H1 (cell line): ENCODE results near the gene SMARCA2. TPM values are rescaled to one million over a fixed set of nuclear protein-coding genes. Genes with fewer than 3 reads are reported as not detected.

Source experiments
- CTCF ChIA-PET: fragments of 300-600 bp; sonication (Branson Sonifier 250); formaldehyde crosslinking; loops from one replicate; lab custom pipeline; 2021; ENCODE audit not compliant: partially characterized antibody; lab: Charles Lee
- POLR2A ChIA-PET: fragments of 300-600 bp; sonication (Branson Sonifier 250); formaldehyde crosslinking; loops from one replicate; lab custom pipeline; 2021; ENCODE audit warnings: inconsistent platforms; ENCODE audit not compliant: partially characterized antibody; lab: Charles Lee
- DNase-seq, 2 experiments: peaks; one replicate each; pipeline versions ENCODE4 v3.0.0 to v3.0.0-alpha.2; 2010 to 2022; ENCODE audit warnings: low spot score in 2 of 2, low read depth in 1 of 2, mixed read lengths in 1 of 2
- FAIRE-seq: peaks from 2 replicates; lab custom pipeline; 2011; peaks lifted over from hg19 to GRCh38; lab: Jason Lieb, UNC
- H2AFZ ChIP-seq: 2 replicates; pipeline ENCODE4 v1.8.1; 2012; ENCODE audit warnings: low read length, inconsistent platforms
- H2AK5ac ChIP-seq: 2 replicates; pipeline ENCODE4 v1.6.1; 2013; ENCODE audit warnings: low read depth, low read length
- H2BK120ac ChIP-seq: replicated peaks from 2 replicates; pipeline ENCODE3; 2013; ENCODE audit warnings: low read depth, low read length, inconsistent platforms
- H2BK12ac ChIP-seq: 2 replicates; pipeline ENCODE4 v1.6.1; 2013; ENCODE audit warnings: low read depth, low read length
- H2BK15ac ChIP-seq: 2 replicates; pipeline ENCODE4 v1.6.1; 2013; ENCODE audit warnings: low read length
- H2BK20ac ChIP-seq: 2 replicates; pipeline ENCODE4 v1.6.1; 2013; ENCODE audit warnings: low read length
- H2BK5ac ChIP-seq: 2 replicates; pipeline ENCODE4 v1.6.1; 2013; ENCODE audit warnings: low read depth, low read length
- H3K14ac ChIP-seq: 2 replicates; pipeline ENCODE4 v1.6.1; 2013; ENCODE audit warnings: inconsistent platforms; ENCODE audit not compliant: insufficient read length
- H3K18ac ChIP-seq: 2 replicates; pipeline ENCODE4 v1.6.1; 2013; ENCODE audit warnings: low read length; ENCODE audit errors: extremely low read depth
- H3K23ac ChIP-seq: 2 replicates; pipeline ENCODE4 v1.6.1; 2013; ENCODE audit warnings: inconsistent platforms; ENCODE audit not compliant: insufficient read length
- H3K23me2 ChIP-seq: 2 replicates; pipeline ENCODE4 v1.6.1; 2013; ENCODE audit warnings: low read depth, low read length
- H3K27ac ChIP-seq: 2 replicates; pipeline ENCODE4 v1.6.1; 2011; ENCODE audit warnings: low read depth, low read length, inconsistent platforms
- H3K27me3 ChIP-seq, 4 experiments: replicated peaks in 1 of 4; 1 replicate in 1 of 4; 2 replicates in 3 of 4; pipeline versions ENCODE4 v1.6.1 to v1.8.1; 2011 to 2013; ENCODE audit warnings: low read length in 3 of 4, mild to moderate bottlenecking in 3 of 4, inconsistent platforms in 2 of 4, mixed read lengths in 2 of 4, moderate library complexity in 1 of 4; ENCODE audit not compliant: control insufficient read depth in 3 of 4, insufficient read depth in 3 of 4; ENCODE audit errors: extremely low read depth in 1 of 4
- H3K36me3 ChIP-seq, 4 experiments: 2 replicates each; pipeline versions ENCODE4 v1.6.1 to v1.8.1; 2011 to 2013; ENCODE audit warnings: mild to moderate bottlenecking in 4 of 4, low read length in 3 of 4, moderate library complexity in 2 of 4, control low read depth in 1 of 4, inconsistent platforms in 1 of 4; ENCODE audit not compliant: insufficient read depth in 4 of 4, control insufficient read depth in 2 of 4
- H3K4ac ChIP-seq: replicated peaks from 2 replicates; pipeline ENCODE3; 2013; ENCODE audit warnings: low read length, low read depth, mixed read lengths, inconsistent platforms; ENCODE audit not compliant: insufficient read length
- H3K4me1 ChIP-seq, 4 experiments: replicated peaks in 1 of 4; 1 replicate in 1 of 4; 2 replicates in 3 of 4; pipeline versions ENCODE4 v1.6.1 to v1.8.1; 2011 to 2013; ENCODE audit warnings: low read length in 3 of 4, inconsistent platforms in 2 of 4, mixed read lengths in 1 of 4; ENCODE audit not compliant: insufficient read depth in 4 of 4, control insufficient read depth in 3 of 4
- H3K4me2 ChIP-seq, 2 experiments: 2 replicates each; pipeline versions ENCODE4 v1.6.1 to v1.8.1; 2011 to 2013; ENCODE audit warnings: low read depth in 2 of 2, low read length in 2 of 2, control low read depth in 1 of 2, inconsistent platforms in 1 of 2, mild to moderate bottlenecking in 1 of 2; ENCODE audit not compliant: insufficient read depth in 1 of 2
- H3K4me3 ChIP-seq, 4 experiments: fragments of 200-600, 300-600 bp in 1 of 4; sonication (generic), shearing (Covaris generic), sonication (Bioruptor Twin) in 1 of 4; 2 replicates each; pipeline versions ENCODE4 v1.5.1 to v1.8.1; 2011 to 2016; ENCODE audit warnings: low read length in 4 of 4, low read depth in 3 of 4, control low read depth in 2 of 4, inconsistent platforms in 2 of 4, mild to moderate bottlenecking in 2 of 4, mixed read lengths in 1 of 4, moderate library complexity in 1 of 4; ENCODE audit not compliant: insufficient read depth in 2 of 4; ENCODE audit errors: extremely low read depth in 1 of 4
- H3K56ac ChIP-seq: replicated peaks from 2 replicates; pipeline ENCODE3; 2013; ENCODE audit warnings: low read depth, mild to moderate bottlenecking, mixed read lengths, low read length, inconsistent platforms; ENCODE audit not compliant: insufficient read length
- H3K79me1 ChIP-seq: 2 replicates; pipeline ENCODE4 v1.6.1; 2013; ENCODE audit warnings: low read depth, low read length, control low read depth
- H3K79me2 ChIP-seq, 2 experiments: 2 replicates each; pipeline versions ENCODE4 v1.6.1 to v1.8.1; 2012 to 2013; ENCODE audit warnings: low read length in 2 of 2, mild to moderate bottlenecking in 2 of 2, inconsistent platforms in 1 of 2; ENCODE audit not compliant: insufficient read depth in 2 of 2, control insufficient read depth in 1 of 2
- H3K9ac ChIP-seq, 4 experiments: replicated peaks in 1 of 4; 1 replicate in 1 of 4; 2 replicates in 3 of 4; pipeline versions ENCODE4 v1.6.1 to v1.8.1; 2011 to 2013; ENCODE audit warnings: low read depth in 3 of 4, low read length in 3 of 4, control low read depth in 2 of 4, mild to moderate bottlenecking in 2 of 4, moderate library complexity in 2 of 4, inconsistent platforms in 1 of 4; ENCODE audit errors: extremely low read depth in 1 of 4
- H3K9me3 ChIP-seq, 2 experiments: 2 replicates each; pipeline versions ENCODE4 v1.6.1 to v1.8.1; 2012 to 2013; ENCODE audit warnings: mild to moderate bottlenecking in 2 of 2, moderate library complexity in 2 of 2, control low read depth in 1 of 2, inconsistent platforms in 1 of 2, low read depth in 1 of 2, low read length in 1 of 2, mixed read lengths in 1 of 2; ENCODE audit not compliant: insufficient read depth in 2 of 2
- H4K20me1 ChIP-seq, 2 experiments: replicated peaks in 1 of 2; 2 replicates each; pipeline versions ENCODE3 to v1.8.1; 2011 to 2013; ENCODE audit warnings: inconsistent platforms in 2 of 2, low read length in 2 of 2, mild to moderate bottlenecking in 1 of 2; ENCODE audit not compliant: insufficient read depth in 2 of 2, control insufficient read depth in 1 of 2
- H4K5ac ChIP-seq: 2 replicates; pipeline ENCODE4 v1.6.1; 2013; ENCODE audit warnings: low read length, low read depth, mixed read lengths, inconsistent platforms; ENCODE audit not compliant: insufficient read length
- H4K8ac ChIP-seq: 2 replicates; pipeline ENCODE4 v1.8.0; 2013; ENCODE audit warnings: mild to moderate bottlenecking, moderate library complexity, low read length, inconsistent platforms; ENCODE audit not compliant: insufficient read depth; ENCODE audit errors: extremely low read depth
- H4K91ac ChIP-seq: replicated peaks from 2 replicates; pipeline ENCODE3; 2013; ENCODE audit warnings: low read length, mixed read lengths, inconsistent platforms; ENCODE audit not compliant: insufficient read length
- BCL11A ChIP-seq, 2 experiments: IDR thresholded peaks; one replicate each; pipeline ENCODE4 v1.6.1; 2011; ENCODE audit warnings: low read depth in 2 of 2, low read length in 2 of 2, mild to moderate bottlenecking in 2 of 2
- CHD2 ChIP-seq: IDR thresholded peaks from 2 replicates; pipeline ENCODE4 v1.6.1; 2012; ENCODE audit warnings: low read length, improper control_type of control experiment
- EZH2 ChIP-seq: fragments of 200-600 bp; sonication (generic); IDR thresholded peaks from 2 replicates; pipeline ENCODE4 v1.7.1; 2012; ENCODE audit warnings: low read depth, mild to moderate bottlenecking, moderate library complexity, low read length, inconsistent platforms; ENCODE audit not compliant: severe bottlenecking
- JUND ChIP-seq: IDR thresholded peaks from 2 replicates; pipeline ENCODE4 v1.6.1; 2011; ENCODE audit warnings: mild to moderate bottlenecking, improper control_type of control experiment, low read length
- KDM1A ChIP-seq: fragments of 200-600, 300-600 bp; sonication (generic); IDR thresholded peaks from 2 replicates; pipeline ENCODE4 v1.7.1; 2016; ENCODE audit warnings: mild to moderate bottlenecking, low read length, borderline replicate concordance
- NANOG ChIP-seq: IDR thresholded peaks from 2 replicates; pipeline ENCODE4 v1.6.1; 2011; ENCODE audit warnings: low read length, low read depth, mild to moderate bottlenecking, inconsistent platforms; ENCODE audit not compliant: insufficient read depth, poor library complexity, severe bottlenecking
- POLR2AphosphoS5 ChIP-seq: IDR thresholded peaks from 2 replicates; pipeline ENCODE4 v1.6.1; 2011; ENCODE audit warnings: low read depth, low read length
- RAD21 ChIP-seq, 2 experiments: IDR thresholded peaks in 1 of 2; conservative IDR thresholded peaks in 1 of 2; 2 replicates each; pipeline ENCODE4 v1.6.1; 2011; ENCODE audit warnings: low read depth in 2 of 2, low read length in 2 of 2, improper control_type of control experiment in 1 of 2, inconsistent platforms in 1 of 2, mild to moderate bottlenecking in 1 of 2, moderate library complexity in 1 of 2
- ZNF274 ChIP-seq: IDR thresholded peaks from 2 replicates; pipeline ENCODE4 v1.7.0; 2012; ENCODE audit warnings: low read length, borderline replicate concordance; ENCODE audit errors: extremely low read depth
- WGBS, 2 experiments: shearing (Covaris generic) in 1 of 2; methylation state at CpG; one replicate each; pipeline versions ENCODE4 v1.1.6 to v1.1.7; 2013 to 2015; ENCODE audit warnings: low lambda C conversion rate in 2 of 2, mixed read lengths in 2 of 2, inconsistent platforms in 1 of 2, low coverage in 1 of 2, missing lambda C conversion rate in 1 of 2; ENCODE audit not compliant: insufficient replicate concordance in 2 of 2, insufficient coverage in 1 of 2, insufficient read length in 1 of 2; ENCODE audit errors: extremely low coverage in 1 of 2, missing lambda C conversion rate in 1 of 2; 5-methylcytosine and 5-hydroxymethylcytosine counted together
- polyA plus RNA-seq, 7 experiments: library from polyadenylated mRNA; depleted of rRNA in 3 of 7; stranded (reverse) in 5 of 7; unstranded in 2 of 7; fragments of >200 nt in 5 of 7; fragments of 200-250 nt in 2 of 7; gene quantifications; 1 replicate in 5 of 7; 2 replicates in 1 of 7; 4 replicates in 1 of 7; pipeline versions ENCODE4 v1.2.1 to v1.2.3, GENCODE V29; 2011 to 2013; ENCODE audit warnings: missing spikeins in 2 of 7, mixed read lengths in 2 of 7
- total RNA-seq: library from RNA; stranded (reverse); fragmentation: NEBNext Ultra II Directional; extraction: Animal tissue kit (Norgen Biotek cat#: 25700); gene quantifications from 2 replicates; pipeline ENCODE4 v1.2.1, GENCODE V29; 2021
- TF ChIP-seq, protein P1 (sequence below), 3 experiments: IDR thresholded peaks; 1 replicate in 2 of 3; 2 replicates in 1 of 3; pipeline versions ENCODE4 v1.5.1 to v1.6.1; 2011; ENCODE audit warnings: low read length in 3 of 3, mild to moderate bottlenecking in 3 of 3, inconsistent platforms in 2 of 3, low read depth in 1 of 3, moderate library complexity in 1 of 3; ENCODE audit not compliant: insufficient read depth in 1 of 3; ENCODE audit errors: control extremely low read depth in 1 of 3

SMARCA2 gene
- total and polyA plus RNA-seq, 2 of the 8 experiments (the other 6 are each of a cell fraction or from before 2014, with no cell fraction given), result 6.3 to 21.7 TPM

DNA sequence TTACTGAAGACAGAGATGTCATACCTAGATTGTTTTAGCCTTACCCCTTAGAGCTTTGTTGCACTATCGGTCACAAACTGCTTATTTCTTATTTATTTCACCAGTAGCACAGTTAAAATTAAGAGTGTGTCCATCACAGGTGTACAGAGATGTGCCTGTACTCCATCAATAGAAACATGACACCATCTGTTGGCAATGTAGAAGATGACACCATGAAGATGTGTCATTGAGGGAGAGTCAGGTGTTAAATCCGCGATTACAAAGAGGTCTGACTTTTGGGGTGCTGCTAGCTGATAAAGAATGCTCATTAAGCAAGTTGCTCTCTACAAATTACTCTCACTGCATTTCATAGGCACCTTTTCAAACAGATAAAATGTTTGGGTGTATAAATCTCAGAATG is 164.4 kb downstream of the SMARCA2 start:
- 81% methylated on average over 3 of the region's 3 CpGs; no CpG with 5 or more reads in 1 of the 2 experiments for WGBS, 2 experiments
- no peak overlapping the region for H2BK15ac ChIP-seq
- H2BK20ac ChIP-seq, result no peak overlapping the region
- H4K8ac ChIP-seq, result no peak overlapping the region
- TF ChIP-seq NANOG (no peak), KDM1A (no peak), BCL11A (IDR thresholded peaks at IDR 0.05; ENCODE audit: low read depth in 2 of 2, low read length in 2 of 2) (no peak), RAD21 (IDR thresholded peaks at IDR 0.05 in 1 of 2, conservative IDR thresholded peaks at IDR 0.05 in 1 of 2; ENCODE audit: low read depth in 2 of 2, low read length in 2 of 2) (peak; percentile 34 to 39), ZNF274 (no peak), CHD2 (no peak), POLR2AphosphoS5 (no peak), JUND (no peak), EZH2 (no peak)
- TF ChIP-seq, protein P1, sequence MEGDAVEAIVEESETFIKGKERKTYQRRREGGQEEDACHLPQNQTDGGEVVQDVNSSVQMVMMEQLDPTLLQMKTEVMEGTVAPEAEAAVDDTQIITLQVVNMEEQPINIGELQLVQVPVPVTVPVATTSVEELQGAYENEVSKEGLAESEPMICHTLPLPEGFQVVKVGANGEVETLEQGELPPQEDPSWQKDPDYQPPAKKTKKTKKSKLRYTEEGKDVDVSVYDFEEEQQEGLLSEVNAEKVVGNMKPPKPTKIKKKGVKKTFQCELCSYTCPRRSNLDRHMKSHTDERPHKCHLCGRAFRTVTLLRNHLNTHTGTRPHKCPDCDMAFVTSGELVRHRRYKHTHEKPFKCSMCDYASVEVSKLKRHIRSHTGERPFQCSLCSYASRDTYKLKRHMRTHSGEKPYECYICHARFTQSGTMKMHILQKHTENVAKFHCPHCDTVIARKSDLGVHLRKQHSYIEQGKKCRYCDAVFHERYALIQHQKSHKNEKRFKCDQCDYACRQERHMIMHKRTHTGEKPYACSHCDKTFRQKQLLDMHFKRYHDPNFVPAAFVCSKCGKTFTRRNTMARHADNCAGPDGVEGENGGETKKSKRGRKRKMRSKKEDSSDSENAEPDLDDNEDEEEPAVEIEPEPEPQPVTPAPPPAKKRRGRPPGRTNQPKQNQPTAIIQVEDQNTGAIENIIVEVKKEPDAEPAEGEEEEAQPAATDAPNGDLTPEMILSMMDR (IDR thresholded peaks at IDR 0.05; ENCODE audit: control extremely low read depth in 1 of 3, insufficient read depth in 1 of 3, low read depth in 1 of 3, low read length in 3 of 3), result peak in 2 of 3 experiments; percentile 4 to 24; a peak in 1 of 4 replicates
- H4K5ac ChIP-seq, result no peak overlapping the region
- H3K79me2 ChIP-seq, result no peaks in the 10 kb centered on the region
- no peak overlapping the region; the same call in 1 of the 2 replicates for H2BK12ac ChIP-seq
- FAIRE-seq (peak; percentile 70), DNase-seq (no peak)
- H4K91ac ChIP-seq, result no peak overlapping the region
- H3K9me3 ChIP-seq, result no peaks in the 10 kb centered on the region
- no peak overlapping the region for H3K18ac ChIP-seq
- ChIA-PET CTCF (interaction anchor here (0.6 to 1.5 kb wide), 6 partner anchors 9 to 57 kb away, joined by 3 to 5 read pairs (median 3); no protein-coding TSS in a partner anchor), POLR2A (interaction anchor here (1.1 kb wide), 1 partner anchor 41 kb away, joined by 3 read pairs; no protein-coding TSS in a partner anchor)
- no peaks in the 10 kb centered on the region for H3K27me3 ChIP-seq
- peaks cover 5 to 18% (median 16%) of the 10 kb centered on the region in 4 experiments; a peak in 6 of 7 replicates for H3K4me1 ChIP-seq
- H3K23me2 ChIP-seq, result no peaks in the 10 kb centered on the region
- H2BK5ac ChIP-seq, result peak overlapping the region; percentile 86; the same call in 1 of the 2 replicates
- no peak overlapping the region for H2AFZ ChIP-seq
- no peaks in the 10 kb centered on the region for H4K20me1 ChIP-seq
- H3K79me1 ChIP-seq, result no peaks in the 10 kb centered on the region
- H2BK120ac ChIP-seq, result no peak overlapping the region
- H3K4me3 ChIP-seq, result no peak overlapping the region
- no peak overlapping the region for H3K56ac ChIP-seq
- H3K4ac ChIP-seq, result no peak overlapping the region
- no peaks in the 10 kb centered on the region for H3K36me3 ChIP-seq
- H3K23ac ChIP-seq, result no peak overlapping the region
- H3K9ac ChIP-seq, result no peak overlapping the region
- peak overlapping the region in 1 of 2 experiments; percentile 13; a peak in 1 of 4 replicates for H3K4me2 ChIP-seq
- no peak overlapping the region for H3K27ac ChIP-seq
- H2AK5ac ChIP-seq, result no peak overlapping the region
- no peak overlapping the region for H3K14ac ChIP-seq
